HG03457 (cell line): Measurements from ENCODE around the gene EXOC3L2.

Experiments
- ATAC-seq: cut with Tn5 transposase; IDR thresholded peaks from one replicate; pipeline ENCODE4 v1.9.1; 2021; ENCODE audit warnings: moderate number of reproducible peaks; ENCODE audit not compliant: unreplicated experiment

EXOC3L2 gene

GRCh38 chr19:45223879-45224278, 21.3 kb downstream of the EXOC3L2 start:
- no peak for ATAC-seq

DNA sequence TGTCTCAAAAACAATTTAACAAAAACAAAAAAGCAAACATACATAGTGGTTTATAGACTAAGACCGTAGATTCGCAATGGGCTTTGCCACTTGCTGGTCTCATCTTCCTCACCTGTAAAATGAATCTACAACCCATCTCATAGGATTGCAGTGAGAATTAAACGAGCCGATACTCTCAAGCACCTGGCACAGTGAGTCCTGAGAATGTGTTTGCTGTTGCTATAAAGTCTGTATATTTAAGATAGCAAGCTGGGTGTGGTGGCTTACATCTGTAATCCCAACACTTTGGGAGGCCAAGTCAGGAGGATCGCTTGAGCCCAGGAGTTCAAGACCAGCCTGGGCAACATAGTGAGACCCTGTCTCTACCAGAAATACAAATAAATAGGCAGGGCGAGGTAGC, 22.5 kb downstream of the EXOC3L2 start:
- ATAC-seq, result no peak

DNA sequence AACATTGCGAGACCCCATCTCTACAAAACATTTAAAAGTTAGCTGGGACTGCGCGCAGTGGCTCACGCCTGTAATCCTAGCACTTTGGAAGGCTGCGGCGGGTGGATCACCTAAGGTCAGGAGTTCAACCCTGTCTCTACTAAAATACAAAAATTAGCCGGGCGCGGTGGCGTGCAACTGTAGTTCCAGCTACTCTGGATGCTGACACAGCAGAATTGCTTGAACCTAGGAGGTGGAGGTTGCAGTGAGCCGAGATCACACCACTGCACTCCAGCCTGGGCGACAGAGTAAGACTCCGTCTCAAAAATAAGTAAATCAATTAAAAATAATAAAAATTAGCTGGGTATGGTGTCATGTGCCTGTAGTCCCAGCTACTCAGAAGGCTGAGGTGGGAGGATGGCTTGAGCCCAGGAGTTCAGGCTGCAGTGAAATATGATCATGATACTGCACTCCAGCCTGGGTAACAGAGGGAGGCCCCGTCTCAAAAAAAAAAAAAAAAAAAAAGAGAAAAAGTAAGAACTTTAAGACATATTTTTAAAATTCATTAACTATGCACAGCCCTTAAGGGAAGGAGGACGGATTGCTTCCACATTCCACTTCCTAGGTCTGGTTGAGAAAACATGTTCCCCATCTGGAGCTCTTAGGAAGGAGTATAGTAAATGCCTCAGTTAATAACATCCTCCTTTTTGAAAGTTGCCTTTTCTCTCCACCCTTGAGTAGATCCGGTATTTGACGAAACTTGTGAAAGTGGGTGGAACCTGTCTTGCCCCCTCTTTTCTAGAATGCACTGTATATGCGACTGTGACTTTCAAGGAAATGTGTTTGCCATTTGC, 26.1 kb downstream of the EXOC3L2 start:
- no peak for ATAC-seq

DNA sequence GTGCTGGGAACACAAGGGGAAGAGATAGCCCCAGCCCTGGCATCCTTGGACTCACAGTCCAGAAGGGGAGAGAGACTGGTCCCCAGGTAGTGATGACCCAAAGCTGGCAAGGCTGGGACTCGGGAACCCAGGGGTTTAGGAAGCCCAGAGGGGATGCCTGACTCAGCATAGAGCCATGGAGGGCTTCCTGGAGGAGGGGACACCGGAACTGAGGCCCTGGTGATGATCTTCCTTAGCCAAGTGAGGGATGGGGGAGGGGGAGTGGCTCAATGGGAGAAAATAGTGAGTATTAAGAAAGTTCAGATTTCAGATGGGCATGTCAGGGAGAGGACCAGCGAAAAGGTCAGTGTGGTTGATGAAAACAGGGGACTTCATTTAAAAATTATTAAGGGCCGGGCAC, 26.8 kb downstream of the EXOC3L2 start:
- ATAC-seq, result no peak

GRCh38 chr19:45217957-45218334, 27.3 kb downstream of the EXOC3L2 start:
- ATAC-seq, result no peak

DNA sequence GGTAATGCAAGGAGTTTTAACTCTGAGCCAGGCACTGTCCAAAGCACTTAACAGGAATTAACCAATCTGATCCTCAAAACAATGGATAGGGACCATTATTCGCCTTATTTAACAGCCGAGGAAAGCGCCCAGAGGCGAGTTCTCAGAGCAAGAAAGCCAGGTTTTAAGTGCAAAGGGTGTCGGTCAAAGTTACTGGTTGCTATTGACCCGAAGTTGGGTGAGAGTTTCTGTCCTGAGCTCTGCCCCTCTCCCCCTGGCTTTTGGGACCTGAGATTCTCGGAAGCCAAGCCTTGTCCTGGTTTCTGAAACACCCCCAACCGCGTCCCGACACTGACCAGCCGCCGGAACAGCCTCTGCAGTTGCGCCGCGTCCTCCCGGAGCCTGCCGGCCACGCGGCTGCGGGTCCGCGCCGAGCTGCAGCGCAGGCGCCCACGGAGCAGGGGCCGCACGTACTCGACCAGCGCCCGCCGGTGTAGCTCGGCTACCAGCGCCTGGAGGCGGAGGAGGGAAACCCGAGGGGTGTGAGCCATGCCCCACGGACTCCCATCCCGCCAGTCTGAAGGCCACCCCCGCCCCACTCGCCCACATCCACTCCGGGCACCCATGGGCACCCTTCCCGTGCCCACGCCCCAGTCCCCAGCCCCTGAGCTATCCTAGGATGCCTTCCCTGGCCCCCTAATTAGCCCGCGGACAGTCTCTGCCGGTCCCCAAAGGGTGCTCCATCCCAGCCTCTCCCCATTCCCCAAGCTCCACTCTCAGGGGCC, 27.8 kb downstream of the EXOC3L2 start:
- ATAC-seq, result no peak

DNA sequence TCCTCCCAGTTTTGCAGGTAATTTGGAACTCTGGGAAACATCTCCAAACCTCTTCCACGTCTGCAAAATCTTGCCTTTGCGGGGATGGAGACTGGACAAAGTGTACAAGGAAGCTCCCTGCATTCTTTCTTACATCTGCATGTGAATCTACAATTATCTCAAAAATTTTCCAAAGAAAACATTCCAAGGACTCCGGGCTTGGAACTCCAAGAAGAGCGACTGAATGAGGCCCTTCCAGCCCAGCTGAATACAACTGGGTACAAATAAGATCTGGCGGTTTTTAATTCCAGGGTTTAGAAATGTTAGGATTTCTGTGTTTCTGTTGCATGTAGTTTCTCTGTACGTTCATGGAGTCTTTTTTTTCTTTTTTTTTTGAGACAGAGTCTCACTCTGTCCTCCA, 28.5 kb downstream of the EXOC3L2 start:
- no peak for ATAC-seq

DNA sequence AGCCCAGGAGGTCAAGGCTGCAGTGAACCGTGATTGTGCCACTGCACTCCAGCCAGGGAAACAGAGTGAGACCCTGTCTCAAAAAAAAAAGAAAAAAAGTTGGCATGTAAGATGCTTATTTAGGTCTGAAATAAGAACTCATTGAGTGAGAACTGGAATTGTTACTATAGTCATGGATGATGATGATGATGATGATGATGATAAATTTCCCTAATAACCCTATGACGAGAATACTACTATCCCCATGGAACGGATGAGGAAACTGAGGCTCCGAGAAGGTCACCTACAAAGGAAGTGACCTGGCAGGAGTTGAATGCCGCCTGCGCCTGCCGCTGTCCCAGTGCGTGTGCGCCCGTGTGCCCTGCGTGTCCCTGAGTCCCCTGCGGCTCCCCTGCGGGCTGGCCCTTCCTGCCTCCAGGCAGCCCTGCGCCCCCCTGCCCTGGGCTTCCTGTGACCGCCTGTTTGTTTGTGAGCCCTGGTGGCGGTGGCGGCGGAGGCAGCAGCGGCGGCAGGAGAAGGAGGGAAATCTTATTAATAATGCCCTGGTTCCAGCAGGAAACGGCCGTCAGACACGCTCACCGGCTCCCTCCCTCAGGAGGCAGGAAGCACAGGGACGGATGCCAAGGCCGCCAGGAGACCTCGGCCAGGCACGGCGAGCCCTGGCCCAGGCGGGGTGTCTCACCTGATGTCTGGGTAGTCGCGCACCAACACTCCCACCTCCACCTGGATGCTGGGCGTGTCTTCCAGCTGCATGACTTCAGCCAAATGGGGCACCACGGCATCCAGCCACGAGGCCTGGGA, 29.6 kb downstream of the EXOC3L2 start:
- ATAC-seq, result no peak

- no peak for ATAC-seq
Measured at GRCh38 chr19:45213031-45213430, 32.2 kb downstream of the EXOC3L2 start.

- ATAC-seq, result no peak
Measured at GRCh38 chr19:45211751-45212381, 33.3 kb downstream of the EXOC3L2 start.

- ATAC-seq, result no peak
Measured at GRCh38 chr19:45206328-45206727, 38.9 kb downstream of the EXOC3L2 start.

GRCh38 chr19:45205810-45206209, 39.4 kb downstream of the EXOC3L2 start:
- ATAC-seq, result no peak

DNA sequence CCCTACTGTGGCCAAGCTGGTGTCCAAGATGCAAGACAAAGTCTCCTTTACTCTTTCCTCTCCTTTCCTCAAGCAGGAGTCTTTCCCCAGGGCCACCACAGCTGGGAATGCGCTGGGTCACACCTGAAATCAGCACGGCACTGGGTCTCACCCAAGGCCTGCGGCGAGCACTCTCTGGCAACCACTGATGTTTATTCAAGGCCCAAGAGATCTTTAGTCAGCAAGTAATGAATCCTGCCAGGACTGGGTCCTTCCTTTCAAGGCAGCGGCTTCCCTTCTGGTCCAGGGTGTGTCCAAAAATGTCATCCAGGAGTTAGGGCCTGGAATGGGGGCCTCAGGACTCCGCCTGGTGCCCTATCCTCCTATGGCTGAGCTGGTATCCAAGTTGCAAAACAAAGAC, 42.6 kb downstream of the EXOC3L2 start:
- ATAC-seq, result no peak

DNA sequence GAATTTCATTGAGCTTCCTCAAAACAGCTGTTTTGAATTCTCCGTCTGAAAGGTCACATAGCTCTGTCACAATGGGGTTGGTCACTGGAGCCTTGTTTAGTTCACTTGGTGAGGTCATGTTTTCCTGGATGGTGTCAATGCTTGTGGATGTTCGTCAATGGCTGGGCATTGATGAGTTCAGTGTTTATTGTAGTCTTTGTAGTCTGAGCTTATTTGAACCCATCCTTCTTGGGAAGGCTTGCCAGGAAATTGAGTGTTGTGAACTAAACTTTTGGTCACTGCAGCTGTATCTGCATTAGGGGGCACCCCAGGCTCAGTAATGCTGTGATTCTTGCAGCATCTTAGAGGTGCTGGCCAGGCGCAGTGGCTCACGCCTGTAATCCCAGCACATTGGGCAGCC, 44.6 kb downstream of the EXOC3L2 start:
- ATAC-seq, result no peak

DNA sequence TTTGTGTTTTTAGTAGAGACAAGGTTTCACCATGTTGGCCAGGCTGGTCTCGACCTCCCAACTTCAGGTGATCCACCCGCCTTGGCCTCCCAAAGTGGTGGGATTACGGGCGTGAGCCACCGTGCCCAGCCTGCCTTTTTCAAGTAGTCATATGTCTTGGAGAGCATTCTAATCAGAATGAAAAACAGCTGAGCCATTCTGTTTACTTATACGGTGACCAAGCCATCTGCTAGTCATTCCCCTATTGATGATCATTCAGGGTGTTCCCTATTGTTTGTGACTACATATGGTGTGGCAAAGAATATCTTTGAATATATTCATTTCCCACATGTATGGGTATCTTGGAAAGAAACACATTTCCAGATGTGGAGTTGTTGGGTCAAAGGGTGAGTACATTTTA, 49.4 kb downstream of the EXOC3L2 start:
- no peak for ATAC-seq

DNA sequence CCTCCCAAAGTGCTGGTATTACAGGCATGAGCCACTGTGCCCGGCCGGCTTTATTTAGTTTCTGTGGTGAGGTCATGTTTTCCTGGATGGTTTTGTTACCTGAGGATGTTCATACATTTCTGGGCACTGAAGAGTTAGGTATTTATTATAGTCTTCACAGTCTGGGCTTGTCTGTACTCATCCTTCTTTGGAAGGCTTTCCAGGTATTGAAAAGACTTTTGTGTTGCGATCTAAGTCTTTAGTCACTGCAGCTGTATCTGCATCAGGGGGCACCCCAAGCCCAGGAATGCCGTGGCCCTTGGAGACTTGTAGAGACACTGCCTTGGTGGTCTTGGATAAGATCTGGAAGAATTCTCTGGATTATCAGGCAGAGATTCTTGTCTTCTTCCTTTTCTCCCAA, 53.8 kb downstream of the EXOC3L2 start:
- no peak for ATAC-seq

DNA sequence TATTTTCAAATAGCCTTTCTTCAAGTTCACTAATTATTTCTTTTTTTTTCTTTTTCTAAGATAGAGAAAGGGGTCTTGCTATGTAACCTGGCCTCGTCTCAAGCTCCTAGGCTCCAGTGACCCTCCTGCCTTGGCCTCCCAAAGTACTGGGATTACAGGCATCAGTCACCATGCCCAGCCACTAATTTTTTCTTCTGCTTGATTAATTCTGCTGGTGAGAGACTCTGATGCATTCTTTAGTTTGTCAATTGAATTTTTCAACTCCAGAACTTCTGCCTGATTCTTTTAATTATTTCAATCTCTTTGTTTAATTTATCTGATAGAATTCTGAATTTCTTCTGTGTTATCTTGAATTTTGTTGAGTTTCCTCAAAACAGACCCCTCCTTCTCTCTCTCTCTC, 55.2 kb downstream of the EXOC3L2 start:
- no peak for ATAC-seq

GRCh38 chr19:45187421-45188100, 57.6 kb downstream of the EXOC3L2 start:
- no peak for ATAC-seq

GRCh38 chr19:45186509-45187334, 58.5 kb downstream of the EXOC3L2 start:
- ATAC-seq, result no peak

- no peak for ATAC-seq
Measured at GRCh38 chr19:45184115-45184514, 61.1 kb downstream of the EXOC3L2 start.
